GM12875 (cell line): ENCODE results near the gene PADI1.

ENCODE experiments used
- H3K4me3 ChIP-seq: one replicate; pipeline ENCODE4 v1.5.1; 2011; ENCODE audit warnings: low read depth, low read length, control low read depth
- CTCF ChIP-seq: IDR thresholded peaks from 2 replicates; pipeline ENCODE4 v1.5.1; 2011; ENCODE audit warnings: low read depth, mild to moderate bottlenecking, control low read depth, inconsistent platforms, low read length, moderate library complexity, borderline replicate concordance; ENCODE audit not compliant: insufficient read depth

PADI1 gene

GRCh38 chr1:17280436-17280835, 75.5 kb downstream of the PADI1 start:
- no peak for TF ChIP-seq CTCF

GRCh38 chr1:17280894-17281293, 76.0 kb downstream of the PADI1 start:
- TF ChIP-seq CTCF, result no peak
- H3K4me3 ChIP-seq, result no peak overlapping the region

More at GRCh38 chr1:17280436-17280835, 75.5 kb downstream of the PADI1 start:
- H3K4me3 ChIP-seq, result no peak overlapping the region

GRCh38 chr1:17281775-17282181, 76.8 kb downstream of the PADI1 start:
- no peak overlapping the region for H3K4me3 ChIP-seq
- no peak for TF ChIP-seq CTCF

GRCh38 chr1:17282836-17283235, 77.9 kb downstream of the PADI1 start:
- H3K4me3 ChIP-seq, result no peak overlapping the region
- no peak for TF ChIP-seq CTCF

- no peak overlapping the region for H3K4me3 ChIP-seq
These were observed 81.7 kb downstream of the PADI1 start for GRCh38 chr1:17286646-17287045.

GRCh38 chr1:17287130-17287776, 82.3 kb downstream of the PADI1 start:
- no peak overlapping the region for H3K4me3 ChIP-seq
- TF ChIP-seq CTCF, result no peak

More at GRCh38 chr1:17286646-17287045, 81.7 kb downstream of the PADI1 start:
- TF ChIP-seq CTCF, result no peak

- H3K4me3 ChIP-seq, result no peak overlapping the region
- no peak for TF ChIP-seq CTCF
These were observed 84.8 kb downstream of the PADI1 start for GRCh38 chr1:17289721-17290120.
